ENCODE data around the gene PSTPIP2.
"Not testable (repeated sequence)": the region's sequence is repeated elsewhere in the genome, so short reads cannot be mapped to it uniquely, and the experiment has no call there.

The PSTPIP2 gene

GRCh38 chr18:45976974-45977373, 95.1 kb downstream of the PSTPIP2 start:
- TF ChIP-seq CTCF (conservative IDR thresholded peaks at IDR 0.05; ENCODE audit: control insufficient read depth, insufficient read depth, low read depth, low read length), result no peak
- no peak overlapping the region for H3K4me3 ChIP-seq (ENCODE audit: control insufficient read depth, low read depth, low read length)
- DNase-seq (ENCODE audit: low read depth), result no peak

GRCh38 chr18:45976566-45976965, 95.5 kb downstream of the PSTPIP2 start:
- TF ChIP-seq CTCF (conservative IDR thresholded peaks at IDR 0.05; ENCODE audit: control insufficient read depth, insufficient read depth, low read depth, low read length), result no peak
- no peak overlapping the region for H3K4me3 ChIP-seq (ENCODE audit: control insufficient read depth, low read depth, low read length)
- DNase-seq (ENCODE audit: low read depth), result peak; percentile 46

- TF ChIP-seq CTCF (conservative IDR thresholded peaks at IDR 0.05; ENCODE audit: control insufficient read depth, insufficient read depth, low read depth, low read length), result peak; percentile 95
- no peak overlapping the region for H3K4me3 ChIP-seq (ENCODE audit: control insufficient read depth, low read depth, low read length)
- DNase-seq (ENCODE audit: low read depth), result peak; percentile 88
These were observed 97.9 kb downstream of the PSTPIP2 start for GRCh38 chr18:45974088-45974536.

GRCh38 chr18:45967007-45967706, 104.9 kb downstream of the PSTPIP2 start, which contains the start of gene EPG5:
EPG5 (minus strand) TSS chr18:45967329; CDS start chr18:45967239, 90 bp downstream.
- TF ChIP-seq CTCF (conservative IDR thresholded peaks at IDR 0.05; ENCODE audit: control insufficient read depth, insufficient read depth, low read depth, low read length), result no peak
- DNase-seq (ENCODE audit: low read depth), result peak; percentile 93
- H3K4me3 ChIP-seq (ENCODE audit: control insufficient read depth, low read depth, low read length), result peak within 1 kb of the TSS; percentile 93

GRCh38 chr18:45964913-45965312, 107.1 kb downstream of the PSTPIP2 start:
- DNase-seq (ENCODE audit: low read depth); H3K4me3 ChIP-seq (ENCODE audit: control insufficient read depth, low read depth, low read length): not testable (repeated sequence)

GRCh38 chr18:45962866-45963265, 109.2 kb downstream of the PSTPIP2 start:
- DNase-seq (ENCODE audit: low read depth), result peak; percentile 58
- TF ChIP-seq CTCF (conservative IDR thresholded peaks at IDR 0.05; ENCODE audit: control insufficient read depth, insufficient read depth, low read depth, low read length), result no peak
- no peak overlapping the region for H3K4me3 ChIP-seq (ENCODE audit: control insufficient read depth, low read depth, low read length)

- no peak for TF ChIP-seq CTCF (conservative IDR thresholded peaks at IDR 0.05; ENCODE audit: control insufficient read depth, insufficient read depth, low read depth, low read length)
- DNase-seq (ENCODE audit: low read depth), result no peak
- no peak overlapping the region for H3K4me3 ChIP-seq (ENCODE audit: control insufficient read depth, low read depth, low read length)
These were observed 109.6 kb downstream of the PSTPIP2 start for GRCh38 chr18:45962461-45962860.

- not testable (repeated sequence) for DNase-seq (ENCODE audit: low read depth); H3K4me3 ChIP-seq (ENCODE audit: control insufficient read depth, low read depth, low read length)
These were observed 112.6 kb downstream of the PSTPIP2 start for GRCh38 chr18:45959484-45959883.

Measured in fibroblast of mammary gland (primary cell).